ENCODE measurements around the gene SBNO2.

DNA sequence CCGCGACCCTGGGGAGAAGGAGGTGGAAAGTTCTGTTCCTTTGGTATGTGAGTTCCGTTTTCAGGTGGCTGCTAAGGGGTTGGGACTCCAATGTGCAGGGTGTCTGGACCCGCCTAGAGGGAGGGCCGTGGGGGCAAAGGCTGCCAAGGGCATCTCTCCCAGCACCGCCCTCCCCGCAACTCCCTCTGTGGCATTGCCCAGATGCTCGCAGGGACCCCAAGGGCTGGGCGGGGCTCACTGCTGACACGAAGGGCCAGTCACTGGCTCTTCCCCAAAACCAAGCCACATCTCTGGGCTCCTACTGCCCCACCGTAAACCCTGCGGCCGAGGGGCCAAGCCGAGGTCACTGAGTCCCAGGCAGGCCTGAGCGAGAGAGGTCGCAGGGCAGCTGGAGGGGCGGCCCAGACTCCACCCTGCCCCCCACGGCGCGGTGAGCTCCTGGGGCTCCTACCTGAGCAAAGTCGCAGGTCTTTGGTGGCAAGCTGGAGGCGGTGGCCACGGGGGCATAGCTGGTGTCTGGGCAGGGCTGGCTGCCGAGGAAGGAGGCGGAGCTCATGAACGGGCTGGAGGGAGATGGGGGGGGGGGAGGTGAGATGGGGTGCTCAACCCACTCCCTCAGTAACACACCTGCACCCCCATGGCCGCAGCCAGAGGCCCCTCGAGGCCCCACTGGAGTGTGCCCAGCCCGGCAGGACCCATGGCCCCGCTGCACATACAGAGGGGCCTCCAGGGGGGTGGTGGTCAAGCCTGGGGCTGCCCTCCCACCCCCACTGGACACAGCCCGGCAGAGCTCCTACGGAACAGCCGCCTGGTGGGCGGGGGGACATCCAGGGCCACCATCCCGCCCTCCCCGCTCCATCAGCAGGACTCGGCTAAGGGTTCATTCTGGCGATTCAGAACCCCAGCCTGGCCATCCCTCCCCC lies 26.9 kb downstream of the SBNO2 start:
- TF ChIP-seq CTCF (conservative IDR thresholded peaks at IDR 0.05; ENCODE audit: low read depth, low read length) (no peak), EZH2 (IDR thresholded peaks at IDR 0.05; ENCODE audit: borderline replicate concordance, low read depth, low read length, poor library complexity, severe bottlenecking) (no peak)
